CD14-positive monocyte (primary cell): ENCODE results near the gene LRRC28. TPM values are rescaled to one million over a fixed set of nuclear protein-coding genes. Genes with fewer than 3 reads are reported as not detected.

Source experiments
- DNase-seq, 3 donors: peaks; one replicate each; pipeline ENCODE4 v3.0.0-alpha.2; 2011 to 2022
- H2AFZ ChIP-seq: 2 replicates; pipeline ENCODE4 v1.6.0; 2012; ENCODE audit warnings: mild to moderate bottlenecking, low read depth, low read length, inconsistent platforms; ENCODE audit not compliant: insufficient read depth, poor library complexity, severe bottlenecking
- H3K27ac ChIP-seq, 2 donors: 1 replicate in 1 of 2; 2 replicates in 1 of 2; pipeline ENCODE4 v1.5.1; 2012 to 2013; ENCODE audit warnings: low read length in 2 of 2, control low read depth in 1 of 2, inconsistent platforms in 1 of 2, low read depth in 1 of 2, mild to moderate bottlenecking in 1 of 2
- H3K27me3 ChIP-seq, 2 donors: one replicate each; pipeline versions ENCODE4 v1.6.0 to v1.6.1; 2011 to 2013; ENCODE audit warnings: low read length in 2 of 2; ENCODE audit not compliant: control insufficient read depth in 2 of 2, insufficient read depth in 2 of 2
- H3K36me3 ChIP-seq, 2 donors: replicated peaks in 1 of 2; 1 replicate in 1 of 2; 2 replicates in 1 of 2; pipeline versions ENCODE4 v1.5.1 to v1.6.1; 2012 to 2013; ENCODE audit warnings: low read length in 2 of 2, control low read depth in 1 of 2, inconsistent platforms in 1 of 2, mild to moderate bottlenecking in 1 of 2; ENCODE audit not compliant: insufficient read depth in 2 of 2, control insufficient read depth in 1 of 2
- H3K4me1 ChIP-seq, 2 donors: 1 replicate in 1 of 2; 2 replicates in 1 of 2; pipeline versions ENCODE4 v1.5.1 to v1.6.1; 2012 to 2013; ENCODE audit warnings: low read length in 2 of 2, control low read depth in 1 of 2, inconsistent platforms in 1 of 2, mild to moderate bottlenecking in 1 of 2, moderate library complexity in 1 of 2; ENCODE audit not compliant: insufficient read depth in 2 of 2, control insufficient read depth in 1 of 2
- H3K4me2 ChIP-seq: replicated peaks from 2 replicates; pipeline ENCODE3; 2012; ENCODE audit warnings: low read length, moderate library complexity, mild to moderate bottlenecking; ENCODE audit not compliant: poor library complexity, severe bottlenecking; ENCODE audit errors: extremely low read depth
- H3K4me3 ChIP-seq, 3 experiments: fragments of 200-600 bp in 1 of 3; sonication (generic) in 1 of 3; replicated peaks in 1 of 3; 1 replicate in 2 of 3; 2 replicates in 1 of 3; pipeline ENCODE4 v1.5.1; 2011 to 2013; ENCODE audit warnings: low read length in 3 of 3, mild to moderate bottlenecking in 3 of 3, control low read depth in 2 of 3, low read depth in 2 of 3, inconsistent platforms in 1 of 3, moderate library complexity in 1 of 3
- H3K79me2 ChIP-seq: 2 replicates; pipeline ENCODE4 v1.6.0; 2012; ENCODE audit warnings: mild to moderate bottlenecking, control low read depth, inconsistent platforms, low read length, moderate library complexity; ENCODE audit not compliant: insufficient read depth
- H3K9ac ChIP-seq: 2 replicates; pipeline ENCODE4 v1.6.0; 2017; ENCODE audit warnings: low read length, mild to moderate bottlenecking; ENCODE audit not compliant: insufficient read depth, poor library complexity, severe bottlenecking
- H3K9me3 ChIP-seq, 2 donors: replicated peaks in 1 of 2; 1 replicate in 1 of 2; 2 replicates in 1 of 2; pipeline versions ENCODE4 v1.5.1 to v1.6.1; 2012 to 2013; ENCODE audit warnings: low read length in 2 of 2, control low read depth in 1 of 2; ENCODE audit not compliant: control insufficient read depth in 1 of 2, insufficient read depth in 1 of 2
- H4K20me1 ChIP-seq: 2 replicates; pipeline ENCODE4 v1.6.0; 2012; ENCODE audit warnings: mild to moderate bottlenecking, low read length, control low read depth, moderate library complexity; ENCODE audit not compliant: insufficient read depth
- H3K27ac Mint-ChIP-seq, 7 donors: one replicate each; pipeline ENCODE4 v1.8.0; 2020; ENCODE audit warnings: mild to moderate bottlenecking in 7 of 7, mixed read lengths in 7 of 7, moderate library complexity in 6 of 7, inconsistent platforms in 2 of 7
- H3K27me3 Mint-ChIP-seq, 3 donors: one replicate each; pipeline ENCODE4 v1.8.0; 2021 to 2022; ENCODE audit warnings: low read depth in 3 of 3, mild to moderate bottlenecking in 3 of 3, mixed read lengths in 3 of 3, moderate library complexity in 3 of 3, inconsistent platforms in 1 of 3
- H3K36me3 Mint-ChIP-seq, 2 donors: one replicate each; pipeline ENCODE4 v1.8.0; 2020; ENCODE audit warnings: mixed read lengths in 2 of 2, inconsistent platforms in 1 of 2, mild to moderate bottlenecking in 1 of 2
- H3K4me1 Mint-ChIP-seq: one replicate; pipeline ENCODE4 v1.8.0; 2020; ENCODE audit warnings: mild to moderate bottlenecking, mixed read lengths
- H3K4me3 Mint-ChIP-seq, 2 donors: one replicate each; pipeline ENCODE4 v1.8.0; 2020; ENCODE audit warnings: mild to moderate bottlenecking in 2 of 2, mixed read lengths in 2 of 2, moderate library complexity in 1 of 2
- H3K9me3 Mint-ChIP-seq, 7 donors: one replicate each; pipeline ENCODE4 v1.8.0; 2020 to 2022; ENCODE audit warnings: mixed read lengths in 7 of 7, mild to moderate bottlenecking in 6 of 7, moderate library complexity in 6 of 7, inconsistent platforms in 2 of 7
- CTCF ChIP-seq: fragments of 200-600 bp; IDR thresholded peaks from one replicate; pipeline ENCODE4 v1.8.0; 2022; ENCODE audit warnings: antibody characterized with exemption, mild to moderate bottlenecking
- WGBS: methylation state at CpG from one replicate; pipeline ENCODE4 v1.1.5; 2013; ENCODE audit warnings: missing lambda C conversion rate; ENCODE audit not compliant: insufficient coverage; 5-methylcytosine and 5-hydroxymethylcytosine counted together
- intact Hi-C, 2 donors: fragments of 100-400 bp; cut with micrococcal nuclease; formaldehyde crosslinking; loops; one replicate each; pipeline versions ENCODE4 v1.15.0 to v1.15.1; 2023
- polyA plus RNA-seq, 3 donors: library from polyadenylated mRNA; depleted of rRNA in 1 of 3; unstranded in 2 of 3; stranded (reverse) in 1 of 3; fragments of 300-500 nt in 2 of 3; fragments of >200 nt in 1 of 3; fragmentation: Illumina TruSeq in 2 of 3; gene quantifications; 1 replicate in 2 of 3; 2 replicates in 1 of 3; pipeline ENCODE4 v1.2.3, GENCODE V29; 2012 to 2021

LRRC28 gene
- polyA plus RNA-seq, 3 donors, result 18.6 to 25.3 (median 19.8) TPM

GRCh38 chr15:99241752-99242151, 9.5 kb upstream of the LRRC28 start:
- Mint-ChIP-seq H3K9me3 (no peaks in the 10 kb centered on the region), H3K4me3 (no peak overlapping the region), H3K4me1 (no peaks in the 10 kb centered on the region), H3K36me3 (peaks cover 2 to 3% of the 10 kb centered on the region in 2 donors), H3K27me3 (peaks cover 0 to 4% (median 0%) of the 10 kb centered on the region in 3 donors), H3K27ac (peak overlapping the region in 1 of 7 donors; percentile 43)
- Histone ChIP-seq H3K36me3 (no peaks in the 10 kb centered on the region), H4K20me1 (no peaks in the 10 kb centered on the region), H3K9ac (no peak overlapping the region), H2AFZ (no peak overlapping the region), H3K4me1 (no peaks in the 10 kb centered on the region), H3K79me2 (no peaks in the 10 kb centered on the region), H3K27ac (no peak overlapping the region), H3K4me2 (no peak overlapping the region), H3K4me3 (no peak overlapping the region), H3K27me3 (no peaks in the 10 kb centered on the region), H3K9me3 (no peaks in the 10 kb centered on the region)
- TF ChIP-seq CTCF, result no peak
- DNase-seq, result no peak
- 98% methylated on average over 6 of the region's 9 CpGs for WGBS
- intact Hi-C loops, result no loop called here

GRCh38 chr15:99244306-99244705, 7.0 kb upstream of the LRRC28 start:
- no peaks in the 10 kb centered on the region for H3K9me3 Mint-ChIP-seq
- no peaks in the 10 kb centered on the region for H4K20me1 ChIP-seq
- DNase-seq, result no peak
- no peaks in the 10 kb centered on the region for H3K79me2 ChIP-seq
- H3K27me3 Mint-ChIP-seq, result no peaks in the 10 kb centered on the region
- no peak overlapping the region for H3K4me3 Mint-ChIP-seq
- H3K27ac ChIP-seq, result no peak overlapping the region
- H3K4me3 ChIP-seq, result no peak overlapping the region
- H3K4me1 Mint-ChIP-seq, result no peaks in the 10 kb centered on the region
- H3K4me1 ChIP-seq, result peaks cover 3 to 8% of the 10 kb centered on the region in 2 donors
- H3K4me2 ChIP-seq, result no peak overlapping the region
- no peak overlapping the region for H2AFZ ChIP-seq
- H3K36me3 ChIP-seq, result no peaks in the 10 kb centered on the region
- no peak overlapping the region for H3K9ac ChIP-seq
- peaks cover 0 to 3% of the 10 kb centered on the region in 2 donors for H3K36me3 Mint-ChIP-seq
- no peaks in the 10 kb centered on the region for H3K9me3 ChIP-seq
- TF ChIP-seq CTCF, result no peak
- H3K27me3 ChIP-seq, result no peaks in the 10 kb centered on the region
- intact Hi-C loops, result no loop called here
- WGBS, result no CpG with 5 or more reads among the region's 4 CpGs
- H3K27ac Mint-ChIP-seq, result no peak overlapping the region
